Measurements from ENCODE around the gene ARID1B. TPM values are rescaled to one million over a fixed set of nuclear protein-coding genes. Genes with fewer than 3 reads are reported as not detected.

The ARID1B gene
- total and polyA plus RNA-seq, 12 donors = 11.2 to 63.2 (median 52.2) TPM

GRCh38 chr6:157194643-157195042 lies 417.5 kb downstream of the ARID1B start:
- DNase-seq (no peak), ATAC-seq (no peak)
- H3K4me1 ChIP-seq = peaks cover 0 to 17% (median 10%) of the 10 kb centered on the region in 9 donors
- H3K4me3 ChIP-seq = no peak overlapping the region
- TF ChIP-seq CTCF (IDR thresholded peaks at IDR 0.05) = no peak
- H3K9me3 ChIP-seq = no peaks in the 10 kb centered on the region
- 86 to 87% methylated on average over 3 of the region's 3 CpGs for WGBS, 2 donors
- no peaks in the 10 kb centered on the region for H3K27me3 ChIP-seq
- no peak overlapping the region for H3K27ac ChIP-seq
- intact Hi-C loops (cut with DNase I) = loop anchor here in 1 of 10 donors (10.0 kb wide), 1 partner anchor 630 kb away; no protein-coding TSS in a partner anchor
- H3K36me3 ChIP-seq = peaks cover 0 to 97% (median 25%) of the 10 kb centered on the region in 9 donors

- ATAC-seq (no peak), DNase-seq (no peak)
- H3K9me3 ChIP-seq = no peaks in the 10 kb centered on the region
- H3K36me3 ChIP-seq = peaks cover 0 to 97% (median 29%) of the 10 kb centered on the region in 9 donors
- H3K4me1 ChIP-seq = peaks cover 0 to 17% (median 10%) of the 10 kb centered on the region in 9 donors
- H3K27ac ChIP-seq = no peak overlapping the region
- WGBS, 2 donors = 95 to 98% methylated on average over 6 of the region's 6 CpGs
- no peaks in the 10 kb centered on the region for H3K27me3 ChIP-seq
- no peak overlapping the region for H3K4me3 ChIP-seq
- no peak for TF ChIP-seq CTCF (IDR thresholded peaks at IDR 0.05)
- intact Hi-C loops (cut with DNase I) = loop anchor here in 1 of 10 donors (10.0 kb wide), 1 partner anchor 632 kb away; no protein-coding TSS in a partner anchor
Observed at GRCh38 chr6:157196391-157196790, 419.2 kb downstream of the ARID1B start.

- no peak for TF ChIP-seq CTCF (IDR thresholded peaks at IDR 0.05)
- Histone ChIP-seq H3K9me3 (no peaks in the 10 kb centered on the region), H3K4me1 (peaks cover 0 to 17% (median 10%) of the 10 kb centered on the region in 9 donors), H3K36me3 (peaks cover 0 to 97% (median 26%) of the 10 kb centered on the region in 9 donors), H3K4me3 (peak overlapping the region in 4 of 10 donors; percentile 6 to 22 (median 14)), H3K27ac (peak overlapping the region in 8 of 10 donors; percentile 34 to 72 (median 59)), H3K27me3 (no peaks in the 10 kb centered on the region)
- 42 to 51% methylated on average over 15 of the region's 15 CpGs for WGBS, 2 donors
- peak; percentile 65 to 94 (median 86) for ATAC-seq
- intact Hi-C loops (cut with DNase I) = loop anchor here in 1 of 10 donors (10.0 kb wide), 1 partner anchor 634 kb away; no protein-coding TSS in a partner anchor
- DNase-seq = peak; percentile 41 to 77
Observed at GRCh38 chr6:157198425-157199279, 421.5 kb downstream of the ARID1B start.

- TF ChIP-seq CTCF (IDR thresholded peaks at IDR 0.05) = no peak
- no peaks in the 10 kb centered on the region for H3K27me3 ChIP-seq
- no peak overlapping the region for H3K27ac ChIP-seq
- DNase-seq = no peak
- no peak overlapping the region for H3K4me3 ChIP-seq
- 84 to 86% methylated on average over 10 of the region's 10 CpGs for WGBS, 2 donors
- H3K9me3 ChIP-seq = no peaks in the 10 kb centered on the region
- no peak for ATAC-seq
- peaks cover 0 to 99% (median 33%) of the 10 kb centered on the region in 9 donors for H3K36me3 ChIP-seq
- peaks cover 0 to 17% (median 10%) of the 10 kb centered on the region in 9 donors for H3K4me1 ChIP-seq
- intact Hi-C loops (cut with DNase I) = no loop called here
Observed at GRCh38 chr6:157200117-157200516, 422.9 kb downstream of the ARID1B start.

Measured in heart right ventricle (tissue), 16 donors.